ENCODE measurements around the gene BIK. TPM values are rescaled to one million over a fixed set of nuclear protein-coding genes. Genes with fewer than 3 reads are reported as not detected.

The BIK gene
- total and polyA plus RNA-seq, 10 donors: 1.1 to 14.2 (median 2.3) TPM

DNA sequence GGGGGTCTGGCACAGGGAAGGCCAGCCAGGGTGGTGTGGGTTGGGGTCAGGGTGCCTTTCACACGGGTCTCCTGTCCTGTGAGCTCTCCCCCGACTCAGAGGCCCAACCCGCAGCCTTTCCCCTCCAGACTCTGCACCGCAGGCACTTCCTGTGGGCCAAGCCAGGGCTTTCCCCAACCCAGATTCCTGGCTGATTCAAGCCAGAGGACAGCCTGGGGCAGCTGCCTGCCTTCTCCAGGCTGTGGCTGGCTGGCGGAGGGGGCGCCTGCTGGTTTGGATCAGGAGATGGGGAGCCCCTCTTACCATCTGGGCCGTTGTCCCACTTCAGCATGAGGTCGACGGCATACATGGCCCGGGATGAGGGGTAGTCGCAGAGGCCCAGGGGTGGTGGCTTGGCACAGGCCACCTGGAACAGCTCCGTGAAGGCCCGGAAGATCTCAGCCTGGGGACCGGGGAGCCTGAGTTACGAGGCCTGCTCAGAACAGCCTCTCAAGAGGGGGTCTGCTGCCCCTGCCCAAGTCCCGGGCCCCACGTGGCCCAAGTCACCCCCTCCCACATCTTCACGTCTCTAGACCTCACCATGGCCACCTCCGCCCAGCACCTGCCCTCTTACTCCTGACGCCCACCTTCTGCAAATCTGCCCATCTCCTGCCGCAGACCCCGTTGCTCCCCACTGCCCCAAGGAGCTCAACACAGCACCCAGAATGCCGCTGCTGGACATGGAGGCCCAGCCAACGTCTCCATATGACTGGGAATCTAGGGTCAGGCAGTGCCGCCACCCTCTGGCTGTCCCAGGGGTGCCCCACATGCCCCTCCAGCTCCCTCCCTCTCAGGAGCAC, 58.1 kb downstream of the BIK start:
- H3K27me3 ChIP-seq (replicated peaks in 1 of 7): no peaks in the 10 kb centered on the region
- DNase-seq: no peak
- TF ChIP-seq, protein P1, sequence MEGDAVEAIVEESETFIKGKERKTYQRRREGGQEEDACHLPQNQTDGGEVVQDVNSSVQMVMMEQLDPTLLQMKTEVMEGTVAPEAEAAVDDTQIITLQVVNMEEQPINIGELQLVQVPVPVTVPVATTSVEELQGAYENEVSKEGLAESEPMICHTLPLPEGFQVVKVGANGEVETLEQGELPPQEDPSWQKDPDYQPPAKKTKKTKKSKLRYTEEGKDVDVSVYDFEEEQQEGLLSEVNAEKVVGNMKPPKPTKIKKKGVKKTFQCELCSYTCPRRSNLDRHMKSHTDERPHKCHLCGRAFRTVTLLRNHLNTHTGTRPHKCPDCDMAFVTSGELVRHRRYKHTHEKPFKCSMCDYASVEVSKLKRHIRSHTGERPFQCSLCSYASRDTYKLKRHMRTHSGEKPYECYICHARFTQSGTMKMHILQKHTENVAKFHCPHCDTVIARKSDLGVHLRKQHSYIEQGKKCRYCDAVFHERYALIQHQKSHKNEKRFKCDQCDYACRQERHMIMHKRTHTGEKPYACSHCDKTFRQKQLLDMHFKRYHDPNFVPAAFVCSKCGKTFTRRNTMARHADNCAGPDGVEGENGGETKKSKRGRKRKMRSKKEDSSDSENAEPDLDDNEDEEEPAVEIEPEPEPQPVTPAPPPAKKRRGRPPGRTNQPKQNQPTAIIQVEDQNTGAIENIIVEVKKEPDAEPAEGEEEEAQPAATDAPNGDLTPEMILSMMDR (IDR thresholded peaks at IDR 0.05 in 8 of 11, conservative IDR thresholded peaks at IDR 0.05 in 3 of 11): no peak
- TF ChIP-seq POLR2A (IDR thresholded peaks at IDR 0.05): no peak
- peaks cover 0 to 30% (median 11%) of the 10 kb centered on the region in 6 donors for H3K4me1 ChIP-seq
- no peaks in the 10 kb centered on the region for H3K9me3 ChIP-seq
- peaks cover 0 to 82% (median 52%) of the 10 kb centered on the region in 6 donors for H3K36me3 ChIP-seq
- WGBS, 5 donors: 75 to 89% (median 83%) methylated on average over 21 to 25 of the region's 25 CpGs
- no peak overlapping the region for H3K4me3 ChIP-seq
- intact Hi-C loops (cut with DNase I; ENCODE audit: low total_unique reads): no loop called here
- H3K27ac ChIP-seq: peak overlapping the region in 1 of 8 donors; percentile 11

DNA sequence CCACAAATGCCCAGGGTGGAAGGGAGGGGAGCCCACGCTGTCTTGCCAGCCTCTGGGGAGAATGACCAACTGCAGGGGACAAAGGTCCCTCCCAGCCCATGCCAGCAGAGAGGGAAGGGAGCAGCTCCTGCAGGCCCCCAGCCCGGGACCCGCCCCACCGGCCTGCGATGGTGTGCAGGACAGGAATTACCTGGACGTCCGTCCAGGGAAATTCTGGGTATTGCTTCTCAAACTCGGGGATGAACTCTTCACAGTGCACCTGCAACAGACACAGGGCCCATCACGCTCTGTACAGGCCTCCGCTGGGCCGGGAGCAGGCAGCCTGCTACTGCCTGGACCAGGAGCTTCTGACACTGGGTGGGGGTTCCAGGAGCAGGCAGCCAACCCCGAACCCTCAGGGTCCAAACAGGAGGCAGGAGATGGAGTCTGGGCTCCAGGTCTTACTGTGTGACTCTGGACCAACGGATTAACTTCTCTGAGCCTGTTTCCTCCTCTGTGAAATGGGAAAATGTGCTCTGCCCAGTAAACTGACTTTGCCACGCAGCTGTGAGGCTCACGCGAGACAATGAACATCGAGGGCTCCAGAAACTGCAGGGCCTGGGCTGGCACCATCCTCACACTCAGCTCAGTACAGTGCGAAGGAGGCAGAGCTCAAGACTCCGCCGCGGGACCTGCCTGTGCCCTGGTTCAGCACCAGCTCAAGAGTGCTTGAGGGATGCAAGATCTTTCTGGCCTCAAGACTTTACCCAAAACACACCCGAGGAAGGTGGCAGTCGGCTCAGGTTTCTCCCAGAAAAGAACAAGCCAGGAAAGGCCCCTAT, 59.0 kb downstream of the BIK start:
- peaks cover 0 to 89% (median 60%) of the 10 kb centered on the region in 6 donors for H3K36me3 ChIP-seq
- H3K27ac ChIP-seq: no peak overlapping the region
- no peaks in the 10 kb centered on the region for H3K9me3 ChIP-seq
- peaks cover 0 to 22% (median 6%) of the 10 kb centered on the region in 6 donors for H3K4me1 ChIP-seq
- 91 to 96% (median 94%) methylated on average over 19 to 23 of the region's 23 CpGs for WGBS, 5 donors
- intact Hi-C loops (cut with DNase I; ENCODE audit: low total_unique reads): no loop called here
- no peak for DNase-seq
- no peak overlapping the region for H3K4me3 ChIP-seq
- TF ChIP-seq POLR2A (IDR thresholded peaks at IDR 0.05): no peak
- TF ChIP-seq, protein P1 (IDR thresholded peaks at IDR 0.05 in 8 of 11, conservative IDR thresholded peaks at IDR 0.05 in 3 of 11): no peak
- peak in 1 of 3 donors; percentile 8 for TF ChIP-seq POLR2AphosphoS5 (IDR thresholded peaks at IDR 0.05)
- no peaks in the 10 kb centered on the region for H3K27me3 ChIP-seq (replicated peaks in 1 of 7)

DNA sequence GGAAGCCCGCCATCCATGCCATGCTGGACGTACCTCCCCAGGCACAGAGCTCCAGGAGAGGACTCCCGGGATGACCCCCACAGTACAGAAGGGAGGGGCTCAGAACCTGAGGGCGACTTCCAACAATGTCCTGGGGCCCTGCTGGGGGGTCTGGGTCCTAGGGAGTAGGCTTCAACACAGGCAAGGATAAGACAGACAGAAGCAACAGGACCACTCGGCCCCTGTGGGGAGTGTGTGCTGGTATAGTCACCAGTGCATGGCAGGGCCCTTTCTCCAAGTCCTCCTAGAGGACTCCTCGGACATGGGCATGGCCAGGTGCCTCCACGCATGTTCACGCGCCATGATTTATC, 59.6 kb downstream of the BIK start:
- intact Hi-C loops (cut with DNase I; ENCODE audit: low total_unique reads): no loop called here
- Histone ChIP-seq H3K27ac (no peak overlapping the region), H3K27me3 (replicated peaks in 1 of 7) (no peaks in the 10 kb centered on the region), H3K4me1 (peaks cover 0 to 16% (median 3%) of the 10 kb centered on the region in 6 donors), H3K4me3 (no peak overlapping the region), H3K36me3 (peaks cover 0 to 95% (median 66%) of the 10 kb centered on the region in 6 donors), H3K9me3 (no peaks in the 10 kb centered on the region)
- no peak for DNase-seq
- TF ChIP-seq, protein P1 (IDR thresholded peaks at IDR 0.05 in 8 of 11, conservative IDR thresholded peaks at IDR 0.05 in 3 of 11): no peak
- WGBS, 5 donors: 87 to 97% (median 95%) methylated on average over 6 to 9 of the region's 9 CpGs

DNA sequence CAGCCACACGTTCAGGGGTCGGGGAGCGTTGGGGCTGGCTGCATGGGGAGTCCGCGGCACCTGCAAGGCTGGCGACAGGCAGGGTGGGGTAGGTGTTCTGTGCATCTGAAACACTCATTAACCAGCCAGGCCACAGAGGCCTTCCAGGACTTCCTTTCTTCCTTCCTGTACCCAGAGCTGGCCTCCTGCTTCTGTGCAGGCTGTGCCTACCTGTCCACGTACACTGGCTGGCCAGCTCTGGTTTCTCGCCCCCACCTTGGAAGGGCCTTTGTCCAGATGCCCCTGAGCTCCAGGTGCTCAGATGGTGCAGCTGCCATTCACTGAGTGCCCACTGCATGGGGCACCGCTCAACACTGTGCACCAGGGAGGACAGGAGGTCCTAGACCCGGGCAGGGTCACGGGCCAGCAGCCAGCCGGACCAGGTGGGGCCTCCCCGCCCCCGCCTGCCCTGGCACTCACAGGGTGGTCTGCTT, 60.5 kb downstream of the BIK start:
- Histone ChIP-seq H3K4me1 (peaks cover 0 to 12% (median 3%) of the 10 kb centered on the region in 6 donors), H3K4me3 (no peak overlapping the region), H3K27ac (no peak overlapping the region), H3K36me3 (peaks cover 0 to 100% (median 70%) of the 10 kb centered on the region in 6 donors), H3K9me3 (no peaks in the 10 kb centered on the region), H3K27me3 (replicated peaks in 1 of 7) (no peaks in the 10 kb centered on the region)
- intact Hi-C loops (cut with DNase I; ENCODE audit: low total_unique reads): no loop called here
- peak; percentile 58 for DNase-seq
- no peak for TF ChIP-seq POLR2A (IDR thresholded peaks at IDR 0.05)
- no peak for TF ChIP-seq POLR2AphosphoS5 (IDR thresholded peaks at IDR 0.05)
- TF ChIP-seq, protein P1 (IDR thresholded peaks at IDR 0.05 in 8 of 11, conservative IDR thresholded peaks at IDR 0.05 in 3 of 11): no peak
- WGBS, 5 donors: 59 to 69% (median 68%) methylated on average over 9 to 14 of the region's 14 CpGs

Data from spleen (tissue), 11 donors.